ENCODE data around the gene USP25.

The USP25 gene, protein sequence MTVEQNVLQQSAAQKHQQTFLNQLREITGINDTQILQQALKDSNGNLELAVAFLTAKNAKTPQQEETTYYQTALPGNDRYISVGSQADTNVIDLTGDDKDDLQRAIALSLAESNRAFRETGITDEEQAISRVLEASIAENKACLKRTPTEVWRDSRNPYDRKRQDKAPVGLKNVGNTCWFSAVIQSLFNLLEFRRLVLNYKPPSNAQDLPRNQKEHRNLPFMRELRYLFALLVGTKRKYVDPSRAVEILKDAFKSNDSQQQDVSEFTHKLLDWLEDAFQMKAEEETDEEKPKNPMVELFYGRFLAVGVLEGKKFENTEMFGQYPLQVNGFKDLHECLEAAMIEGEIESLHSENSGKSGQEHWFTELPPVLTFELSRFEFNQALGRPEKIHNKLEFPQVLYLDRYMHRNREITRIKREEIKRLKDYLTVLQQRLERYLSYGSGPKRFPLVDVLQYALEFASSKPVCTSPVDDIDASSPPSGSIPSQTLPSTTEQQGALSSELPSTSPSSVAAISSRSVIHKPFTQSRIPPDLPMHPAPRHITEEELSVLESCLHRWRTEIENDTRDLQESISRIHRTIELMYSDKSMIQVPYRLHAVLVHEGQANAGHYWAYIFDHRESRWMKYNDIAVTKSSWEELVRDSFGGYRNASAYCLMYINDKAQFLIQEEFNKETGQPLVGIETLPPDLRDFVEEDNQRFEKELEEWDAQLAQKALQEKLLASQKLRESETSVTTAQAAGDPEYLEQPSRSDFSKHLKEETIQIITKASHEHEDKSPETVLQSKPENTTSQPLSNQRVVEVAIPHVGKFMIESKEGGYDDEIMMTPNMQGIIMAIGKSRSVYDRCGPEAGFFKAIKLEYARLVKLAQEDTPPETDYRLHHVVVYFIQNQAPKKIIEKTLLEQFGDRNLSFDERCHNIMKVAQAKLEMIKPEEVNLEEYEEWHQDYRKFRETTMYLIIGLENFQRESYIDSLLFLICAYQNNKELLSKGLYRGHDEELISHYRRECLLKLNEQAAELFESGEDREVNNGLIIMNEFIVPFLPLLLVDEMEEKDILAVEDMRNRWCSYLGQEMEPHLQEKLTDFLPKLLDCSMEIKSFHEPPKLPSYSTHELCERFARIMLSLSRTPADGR

DNA sequence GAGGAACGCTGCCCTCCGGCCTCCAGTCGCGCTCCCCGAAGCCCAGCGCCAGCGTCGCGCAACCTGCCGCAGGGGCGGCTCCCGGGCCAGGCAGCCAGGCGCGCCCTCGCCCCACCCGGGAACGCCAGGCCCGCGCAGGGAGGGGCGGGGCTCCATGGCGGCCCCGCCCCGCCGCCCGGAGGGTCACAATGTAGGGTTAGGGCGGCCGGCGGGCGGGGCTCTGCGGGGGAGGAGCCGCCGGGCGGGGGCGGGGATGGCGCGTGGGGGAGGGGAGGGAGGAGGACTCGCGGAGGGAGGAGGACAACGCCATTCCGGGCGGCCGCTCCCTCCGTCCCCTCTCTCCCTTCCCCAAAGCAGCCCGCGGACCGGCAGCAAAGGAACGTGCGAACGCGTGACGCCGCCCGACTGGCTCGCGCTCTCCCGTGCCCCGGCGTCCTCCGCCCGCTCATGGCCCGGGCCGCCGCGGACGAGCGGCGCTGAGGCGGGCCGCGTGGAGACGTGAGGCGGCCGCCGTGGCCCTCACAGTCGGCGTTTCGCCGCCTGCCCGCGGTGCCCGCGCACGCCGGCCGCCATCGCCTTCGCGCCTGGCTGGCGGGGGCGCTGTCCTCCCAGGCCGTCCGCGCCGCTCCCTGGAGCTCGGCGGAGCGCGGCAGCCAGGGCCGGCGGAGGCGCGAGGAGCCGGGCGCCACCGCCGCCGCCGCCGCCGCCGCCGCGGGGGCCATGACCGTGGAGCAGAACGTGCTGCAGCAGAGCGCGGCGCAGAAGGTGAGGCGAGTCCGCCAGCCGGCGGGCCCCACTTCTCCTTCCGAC, at the start of gene USP25:
USP25 (plus strand) TSS at position 309 of the 810 bp plus-strand sequence; CDS start at position 721, 412 bp downstream.
- DNase-seq (ENCODE audit: low read depth, low spot score), result peak; percentile 89

DNA sequence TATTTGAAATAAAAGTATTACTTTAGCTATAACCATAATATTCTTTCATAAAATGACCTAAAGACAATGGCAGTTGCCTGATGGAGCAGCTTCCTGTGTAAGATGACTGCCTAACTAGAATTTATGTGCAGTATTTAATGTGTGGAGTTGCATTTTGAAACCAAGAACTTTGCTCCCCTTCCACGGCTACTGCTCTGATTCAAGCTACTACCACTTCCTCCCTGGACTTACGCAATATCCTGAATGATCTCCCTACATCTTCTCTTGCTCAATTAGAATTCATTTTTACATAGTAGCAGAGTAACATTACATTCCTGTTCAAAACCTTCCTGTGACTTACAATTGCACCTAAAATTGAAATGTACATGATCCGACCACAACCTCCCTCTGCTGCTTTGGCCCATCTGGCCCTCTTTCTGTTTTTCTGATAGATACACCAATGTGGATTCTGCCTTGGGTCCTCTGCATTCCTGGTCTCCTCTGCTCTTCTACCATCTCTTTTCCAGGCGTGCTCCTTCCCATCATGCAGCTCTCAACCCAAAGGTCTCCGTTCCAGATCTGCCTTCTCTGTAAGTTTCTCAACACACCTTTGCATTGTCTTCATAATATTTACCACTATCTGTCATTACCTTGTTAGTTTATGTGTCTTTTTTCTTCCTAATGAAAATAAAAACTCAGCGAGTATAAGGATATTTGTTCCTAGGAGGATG, 47.4 kb upstream of the USP25 start:
- no peak for DNase-seq (ENCODE audit: low read depth, low spot score)

DNA sequence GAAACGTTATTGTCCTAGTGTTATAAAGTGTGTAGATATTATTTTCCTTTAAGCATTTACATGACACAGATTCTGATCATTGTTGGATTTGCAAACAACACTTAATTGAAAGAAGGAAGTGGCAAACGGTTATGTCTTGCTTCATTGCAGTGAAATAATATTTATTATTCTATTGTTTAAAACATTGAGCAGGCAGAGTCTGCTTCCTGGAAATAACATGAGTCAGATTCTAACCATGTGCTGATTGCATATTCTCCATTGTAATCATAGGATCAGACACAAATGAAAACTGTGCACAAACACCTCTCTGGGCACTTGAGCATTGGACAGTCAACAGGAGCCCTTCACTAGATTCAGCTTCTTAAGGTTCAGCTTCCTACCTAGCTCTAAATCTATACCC, 46.8 kb upstream of the USP25 start:
- peak; percentile 28 for DNase-seq (ENCODE audit: low read depth, low spot score)

DNA sequence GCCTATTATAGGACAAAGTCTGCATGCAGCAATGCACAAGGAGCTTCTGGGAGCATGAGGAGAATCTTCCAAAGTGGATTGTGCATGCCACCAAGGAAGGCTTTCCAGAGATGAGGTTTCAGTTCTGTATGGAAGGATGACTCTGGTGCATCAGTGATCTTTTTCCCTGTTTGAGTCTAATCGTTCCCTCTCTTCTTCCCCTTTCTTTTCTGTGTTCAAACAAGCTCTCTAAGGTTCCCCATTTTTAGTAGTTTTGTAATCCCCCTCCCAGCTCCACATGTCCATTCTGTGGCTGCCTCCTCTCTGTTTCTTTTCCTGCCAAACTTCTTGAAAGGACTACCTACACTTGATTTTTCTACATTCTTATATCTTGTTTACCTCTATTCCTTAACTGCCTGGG, 43.3 kb upstream of the USP25 start:
- no peak for DNase-seq (ENCODE audit: low read depth, low spot score)

DNA sequence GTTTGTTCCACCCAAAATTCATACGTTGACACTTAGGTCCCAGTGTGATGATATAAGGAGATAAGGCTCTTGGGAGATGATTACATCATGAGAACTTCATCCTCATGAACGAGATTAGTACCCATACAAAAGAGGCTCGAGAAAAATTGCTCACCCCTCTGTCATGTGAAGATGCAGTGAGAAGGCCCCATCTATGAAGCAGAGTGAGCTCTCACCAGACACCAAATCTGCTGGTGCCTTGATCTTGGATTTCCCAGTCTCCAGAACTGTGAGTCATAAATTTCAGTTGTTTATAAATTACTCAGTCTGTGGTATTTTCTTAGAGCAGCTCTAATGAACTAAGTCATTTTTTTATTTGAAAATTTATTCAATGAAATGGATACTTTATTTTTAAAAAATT, 42.6 kb upstream of the USP25 start:
- no peak for DNase-seq (ENCODE audit: low read depth, low spot score)

DNA sequence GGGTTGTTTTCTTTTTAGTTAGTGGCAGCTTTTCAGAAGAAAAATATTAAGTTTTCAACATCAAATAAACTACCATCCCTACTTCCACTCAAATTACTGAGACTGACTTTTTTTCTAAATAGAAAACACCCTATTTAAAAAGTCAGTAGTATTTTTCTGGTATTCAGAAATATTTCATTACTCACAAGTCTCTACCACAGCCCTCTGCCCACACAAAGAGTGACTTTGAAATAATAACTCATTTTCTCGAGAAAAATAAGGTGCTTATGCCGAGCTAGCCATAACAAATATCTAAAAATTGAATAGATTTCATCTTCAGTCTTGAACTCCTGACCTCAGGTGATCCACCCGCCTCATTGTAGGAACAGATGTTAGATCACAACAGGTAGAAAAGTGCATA, 41.8 kb upstream of the USP25 start:
- no peak for DNase-seq (ENCODE audit: low read depth, low spot score)

DNA sequence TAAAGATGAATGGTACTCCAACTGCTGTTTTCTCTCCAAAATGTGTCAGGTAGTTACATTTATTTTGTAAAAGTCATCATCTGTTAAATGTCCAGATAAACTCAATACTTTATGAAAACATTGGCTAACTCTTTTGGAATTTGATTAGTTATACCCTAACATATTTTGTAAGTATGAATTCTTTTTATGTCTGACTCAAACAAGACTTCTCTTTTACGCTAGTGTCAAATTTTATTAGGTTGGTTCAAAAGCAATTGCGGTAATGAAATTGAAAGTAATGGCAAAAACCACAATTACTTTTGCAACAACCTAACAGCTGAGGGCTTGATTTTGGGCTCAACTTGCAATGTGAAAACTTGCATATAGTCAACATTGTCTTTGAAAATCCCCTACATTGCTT, 41.0 kb upstream of the USP25 start:
- DNase-seq (ENCODE audit: low read depth, low spot score), result no peak

DNA sequence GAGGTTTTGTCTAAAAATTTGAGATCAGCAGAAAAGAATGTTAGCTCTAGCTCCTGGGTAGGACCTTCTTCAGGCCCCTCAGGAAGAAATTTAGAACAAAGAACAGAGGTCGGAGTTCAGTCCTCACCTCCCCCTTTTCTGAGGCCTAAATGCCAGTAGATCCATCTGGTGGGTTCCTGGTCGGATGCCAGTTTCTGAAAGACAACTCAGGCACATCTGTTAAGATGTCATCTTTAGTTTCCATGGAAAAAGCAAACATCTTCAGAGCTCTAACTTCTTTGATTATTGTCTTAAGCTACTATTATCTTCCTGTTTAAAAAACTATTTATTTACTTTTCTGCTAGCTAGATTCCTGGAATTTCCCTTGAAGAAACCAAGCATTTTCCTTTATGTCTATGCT, 37.1 kb upstream of the USP25 start:
- no peak for DNase-seq (ENCODE audit: low read depth, low spot score)

DNA sequence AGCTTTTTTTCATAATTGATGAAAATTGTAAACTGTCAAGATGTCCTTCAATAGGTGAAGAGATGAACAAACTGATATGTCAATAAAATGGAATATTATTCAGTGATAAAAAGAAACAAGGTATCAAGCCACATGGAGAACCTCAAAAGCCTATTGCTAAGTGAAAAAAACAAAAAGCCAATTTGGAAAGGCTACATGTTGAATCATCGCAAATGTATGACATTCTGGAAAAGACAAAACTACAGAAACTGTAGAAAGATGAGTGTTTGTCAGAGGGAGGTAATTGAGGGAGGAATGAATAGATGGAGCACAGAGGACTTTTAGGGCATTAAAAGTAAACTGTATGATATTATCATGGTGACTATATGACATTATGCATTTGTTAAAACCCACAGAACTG, 34.5 kb upstream of the USP25 start:
- DNase-seq (ENCODE audit: low read depth, low spot score), result no peak

DNA sequence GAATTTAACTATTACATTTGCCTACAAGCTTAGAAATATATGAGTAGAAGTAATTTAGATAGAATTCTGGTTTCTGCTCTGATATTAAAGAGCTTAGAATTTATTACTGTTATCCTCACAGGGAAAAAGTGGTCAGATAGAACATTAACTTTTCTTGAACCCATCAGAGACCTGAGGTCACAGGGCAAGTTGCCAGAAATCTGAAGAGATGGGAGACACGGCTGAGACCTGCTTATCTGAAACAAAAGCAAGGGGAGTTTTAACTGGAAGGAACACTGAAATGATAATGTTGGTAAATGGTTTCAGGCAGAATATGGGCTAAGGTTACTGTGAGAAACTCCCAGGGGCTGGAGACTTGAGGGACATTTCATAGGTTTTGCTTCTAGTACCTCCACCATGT, 28.0 kb upstream of the USP25 start:
- no peak for DNase-seq (ENCODE audit: low read depth, low spot score)

DNA sequence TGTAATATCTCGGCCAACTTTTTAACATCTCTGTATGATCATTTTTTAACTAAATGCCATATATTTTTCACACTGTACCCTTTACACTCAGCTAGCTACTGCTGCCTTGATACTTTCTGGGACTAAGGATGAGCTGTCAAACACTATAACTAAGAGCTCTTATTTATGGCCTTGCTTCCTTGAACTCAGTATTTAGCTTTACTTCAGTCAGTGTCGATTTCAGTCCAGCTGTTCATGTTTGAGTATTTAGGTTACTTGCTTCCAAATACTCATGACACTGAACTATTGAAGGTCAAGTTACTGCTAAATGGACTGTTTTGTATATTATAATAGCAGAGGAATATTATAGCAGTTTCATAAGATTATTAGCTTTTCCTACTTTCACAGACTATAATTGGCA, 25.9 kb upstream of the USP25 start:
- DNase-seq (ENCODE audit: low read depth, low spot score), result no peak

DNA sequence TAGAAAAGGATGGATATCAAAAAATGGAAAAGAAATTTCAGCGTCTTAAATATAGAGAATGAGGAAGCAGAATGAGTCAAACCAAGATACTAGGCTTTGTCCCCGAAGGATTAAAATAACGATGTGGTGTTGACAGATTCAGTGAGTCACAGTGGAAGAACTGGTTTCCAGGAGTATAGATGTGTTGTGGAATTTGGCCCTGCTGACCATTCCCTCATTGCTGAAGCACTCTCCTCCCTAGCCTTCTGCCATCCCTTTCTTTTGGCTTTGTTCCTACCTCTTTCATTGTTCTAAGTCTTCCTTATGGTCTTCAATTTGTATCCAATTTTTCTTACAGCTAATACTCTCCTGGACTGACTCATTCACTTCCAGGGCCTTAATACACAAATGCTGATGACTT, 23.1 kb upstream of the USP25 start:
- DNase-seq (ENCODE audit: low read depth, low spot score), result peak; percentile 87

DNA sequence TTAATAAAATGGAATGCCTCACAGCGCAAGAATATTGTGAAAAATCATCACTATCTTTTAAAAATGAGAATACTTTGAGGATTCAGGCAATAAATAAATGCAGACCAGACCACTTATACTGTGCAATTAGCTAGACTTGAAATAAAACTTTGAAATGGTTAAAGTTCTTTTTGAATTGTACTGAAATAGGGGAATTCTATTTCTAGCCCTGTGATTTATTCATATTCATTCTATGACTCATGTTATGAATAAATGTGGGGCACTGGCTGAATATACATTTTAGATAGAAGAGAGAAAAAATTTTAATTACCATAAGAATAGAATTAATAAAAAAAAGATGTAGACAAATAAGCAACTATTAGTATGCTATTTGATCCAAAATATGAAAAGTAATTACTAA, 16.4 kb upstream of the USP25 start:
- DNase-seq (ENCODE audit: low read depth, low spot score), result no peak

DNA sequence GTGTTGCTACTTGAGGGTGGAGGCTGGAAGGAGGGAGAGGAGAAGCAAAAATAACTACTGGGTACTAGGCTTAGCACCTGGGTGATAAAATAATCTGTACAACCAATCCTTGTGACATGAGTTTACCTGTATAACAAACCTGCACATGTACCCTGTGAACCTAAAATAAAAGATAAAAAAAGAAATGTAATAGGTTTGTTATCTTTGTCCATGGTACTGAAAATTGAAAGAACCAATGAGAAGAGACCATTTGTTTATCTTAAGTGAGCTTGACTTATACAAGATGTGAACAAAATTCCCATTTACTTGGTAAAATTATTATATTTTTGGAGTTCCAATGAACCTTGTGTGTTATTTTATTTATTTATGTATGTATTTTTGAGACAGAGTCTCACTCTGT, 11.1 kb upstream of the USP25 start:
- no peak for DNase-seq (ENCODE audit: low read depth, low spot score)

DNA sequence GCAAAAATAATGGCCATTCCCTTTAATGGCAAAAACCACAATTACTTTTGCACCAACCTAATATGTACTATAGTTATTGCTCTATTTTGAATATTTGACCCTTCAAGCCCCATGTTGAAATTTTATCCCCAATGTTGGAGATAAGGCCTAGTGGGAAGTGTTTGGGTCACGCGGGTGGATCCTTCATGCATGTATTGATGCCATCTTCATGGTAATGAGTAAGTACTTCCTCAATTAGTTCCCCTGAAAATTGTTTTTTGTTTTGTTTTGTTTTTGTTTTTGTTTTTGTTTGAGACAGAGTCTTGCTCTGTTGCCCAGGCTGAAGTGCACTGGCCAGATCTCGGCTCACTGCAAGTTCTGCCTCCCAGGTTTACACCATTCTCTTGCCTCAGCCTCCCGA, 9.8 kb upstream of the USP25 start:
- DNase-seq (ENCODE audit: low read depth, low spot score), result no peak

DNA sequence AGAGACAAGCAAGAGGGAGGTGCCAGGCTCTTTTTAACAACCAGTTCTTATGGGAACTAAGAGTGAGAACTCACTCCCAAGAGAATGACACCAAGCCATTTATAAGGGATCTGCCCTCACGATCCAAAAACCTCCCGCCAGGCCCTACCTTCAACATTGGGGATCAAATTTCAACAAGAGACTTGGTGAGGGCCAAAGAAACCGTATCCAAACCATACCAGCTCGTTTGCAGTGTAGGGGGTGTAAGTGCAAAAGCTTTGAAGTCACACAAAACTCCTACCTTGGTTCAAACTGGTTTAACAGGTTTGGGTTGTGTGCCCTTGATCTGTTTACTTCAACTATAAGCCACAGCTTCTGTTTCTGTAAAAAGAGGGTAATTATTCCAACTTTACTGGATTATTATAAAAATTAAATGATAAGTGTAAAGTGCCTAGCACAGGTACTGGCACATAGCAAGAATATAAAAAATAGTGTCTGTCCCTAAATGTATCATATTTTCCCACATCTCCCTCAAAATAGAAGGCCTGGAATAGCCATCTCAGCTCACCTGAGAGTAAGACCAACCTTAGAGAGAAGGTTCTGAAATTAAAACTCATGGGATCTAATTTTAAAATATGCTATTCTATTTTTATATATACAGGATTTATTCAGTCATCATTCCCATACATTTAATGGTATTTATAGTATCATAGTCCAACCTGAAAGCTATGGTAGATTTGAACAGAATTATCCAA, 7.0 kb upstream of the USP25 start:
- DNase-seq (ENCODE audit: low read depth, low spot score), result no peak

DNA sequence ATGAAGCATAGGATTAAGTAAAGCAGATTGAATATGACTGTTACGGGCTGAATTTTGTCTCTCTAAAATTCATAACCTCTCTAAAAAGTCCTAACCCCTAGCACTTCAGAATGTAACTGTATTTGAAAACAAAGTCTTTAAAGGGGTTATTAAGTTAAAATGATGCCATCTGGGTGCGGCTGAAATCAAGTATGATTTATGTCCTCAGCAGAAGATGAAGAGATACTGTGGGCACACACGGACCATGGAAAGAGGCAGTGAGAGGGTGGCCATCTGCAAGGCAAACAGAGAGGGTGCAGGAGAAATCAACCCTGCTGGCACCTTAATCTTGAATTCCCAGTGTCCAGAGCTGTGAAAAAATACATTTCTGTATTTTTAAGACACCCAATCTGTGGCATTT, 3.8 kb upstream of the USP25 start:
- DNase-seq (ENCODE audit: low read depth, low spot score), result no peak

DNA sequence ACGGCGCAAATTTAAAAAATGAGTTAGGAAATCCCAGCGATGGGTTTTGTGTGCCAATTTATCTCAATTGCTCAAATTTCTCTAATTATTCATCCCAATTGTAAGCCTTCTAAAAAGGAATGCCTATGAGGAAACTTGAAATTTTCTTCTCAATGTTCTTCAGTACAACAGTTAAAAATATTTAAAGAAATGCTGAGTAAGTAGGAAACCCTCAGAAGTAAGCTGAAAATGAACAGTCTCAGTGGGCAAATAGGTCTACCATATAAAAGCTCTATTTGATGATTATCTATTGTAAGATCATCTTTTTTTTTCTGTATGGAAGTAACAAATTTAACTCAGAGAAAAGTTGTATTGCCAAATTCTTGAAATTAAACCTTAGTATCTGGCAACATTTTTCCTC, 1.7 kb upstream of the USP25 start:
- no peak for DNase-seq (ENCODE audit: low read depth, low spot score)

DNA sequence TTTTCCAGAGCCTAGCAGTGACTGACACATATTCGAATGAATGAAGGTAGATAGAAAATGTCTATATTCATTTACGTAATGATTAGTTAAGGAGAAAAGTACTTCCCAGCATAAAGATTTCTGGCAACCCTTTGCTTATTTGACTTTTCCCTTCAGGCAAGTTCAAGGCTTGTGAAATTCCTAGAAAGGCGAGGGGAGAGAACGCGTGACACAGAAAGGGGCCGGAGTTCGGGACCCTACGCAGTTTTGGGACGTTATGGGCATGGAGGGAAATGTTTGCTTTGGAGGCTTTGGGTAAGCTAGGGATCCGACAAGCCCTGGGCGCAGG, 472 bp upstream of the USP25 start:
- DNase-seq (ENCODE audit: low read depth, low spot score), result no peak

DNA sequence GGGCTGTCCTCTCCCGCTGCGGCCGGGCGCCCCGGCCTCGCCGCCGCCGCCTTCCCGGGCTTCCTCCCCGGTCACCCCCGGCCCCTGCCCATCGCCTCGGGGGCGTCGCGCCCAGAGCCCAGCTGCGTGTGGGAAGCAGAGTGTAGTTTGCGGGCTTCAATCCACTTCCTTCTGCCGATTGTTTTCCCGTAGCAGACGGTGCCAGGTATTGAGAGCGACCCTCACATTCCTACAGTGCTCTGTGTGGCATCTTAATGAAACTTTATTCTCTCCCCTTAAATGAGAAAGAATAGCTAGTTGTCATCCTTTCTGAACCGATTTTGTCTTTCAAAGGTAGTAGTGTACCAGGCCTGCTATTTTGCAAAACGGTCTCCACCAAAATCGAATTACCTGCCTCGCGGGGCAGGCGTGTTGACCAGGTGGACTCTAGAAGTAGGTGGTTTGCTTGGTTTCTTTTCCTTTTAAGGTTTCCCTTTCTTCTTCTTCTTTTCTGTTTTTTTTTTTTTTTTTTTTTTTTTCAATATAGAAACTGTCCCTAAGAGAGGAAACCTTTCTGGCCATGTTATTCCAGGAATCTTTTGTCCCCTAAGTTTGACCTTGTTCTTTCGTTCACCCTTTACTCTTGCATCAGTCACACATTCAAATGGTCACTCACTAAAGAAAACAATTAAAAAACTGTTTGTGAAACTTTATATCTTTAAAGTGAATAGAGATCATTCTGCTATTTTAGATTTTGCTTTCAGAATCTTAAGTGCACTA, 881 bp downstream of the USP25 start:
- no peak for DNase-seq (ENCODE audit: low read depth, low spot score)
